HL-60 (cell line): ENCODE measurements around the gene RIPOR2.

Experiments used
- GABPA ChIP-seq: IDR thresholded peaks from 2 replicates; pipeline ENCODE4 v1.6.1; 2012; ENCODE audit warnings: low read depth
- POLR2AphosphoS5 ChIP-seq: IDR thresholded peaks from 2 replicates; pipeline ENCODE4 v1.6.1; 2012; ENCODE audit warnings: low read depth
- REST ChIP-seq: IDR thresholded peaks from 2 replicates; pipeline ENCODE4 v1.6.1; 2012; ENCODE audit warnings: low read depth; ENCODE audit not compliant: insufficient replicate concordance
- SPI1 ChIP-seq: IDR thresholded peaks from 2 replicates; pipeline ENCODE4 v1.6.1; 2012; ENCODE audit warnings: low read depth, mild to moderate bottlenecking, borderline replicate concordance
- TF ChIP-seq, protein P1 (sequence below): IDR thresholded peaks from one replicate; pipeline ENCODE4 v1.5.1; 2011; ENCODE audit warnings: low read length, control low read depth, inconsistent platforms; ENCODE audit not compliant: insufficient read depth

- TF ChIP-seq, protein P1, sequence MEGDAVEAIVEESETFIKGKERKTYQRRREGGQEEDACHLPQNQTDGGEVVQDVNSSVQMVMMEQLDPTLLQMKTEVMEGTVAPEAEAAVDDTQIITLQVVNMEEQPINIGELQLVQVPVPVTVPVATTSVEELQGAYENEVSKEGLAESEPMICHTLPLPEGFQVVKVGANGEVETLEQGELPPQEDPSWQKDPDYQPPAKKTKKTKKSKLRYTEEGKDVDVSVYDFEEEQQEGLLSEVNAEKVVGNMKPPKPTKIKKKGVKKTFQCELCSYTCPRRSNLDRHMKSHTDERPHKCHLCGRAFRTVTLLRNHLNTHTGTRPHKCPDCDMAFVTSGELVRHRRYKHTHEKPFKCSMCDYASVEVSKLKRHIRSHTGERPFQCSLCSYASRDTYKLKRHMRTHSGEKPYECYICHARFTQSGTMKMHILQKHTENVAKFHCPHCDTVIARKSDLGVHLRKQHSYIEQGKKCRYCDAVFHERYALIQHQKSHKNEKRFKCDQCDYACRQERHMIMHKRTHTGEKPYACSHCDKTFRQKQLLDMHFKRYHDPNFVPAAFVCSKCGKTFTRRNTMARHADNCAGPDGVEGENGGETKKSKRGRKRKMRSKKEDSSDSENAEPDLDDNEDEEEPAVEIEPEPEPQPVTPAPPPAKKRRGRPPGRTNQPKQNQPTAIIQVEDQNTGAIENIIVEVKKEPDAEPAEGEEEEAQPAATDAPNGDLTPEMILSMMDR, result no peak
- TF ChIP-seq POLR2AphosphoS5 (no peak), GABPA (no peak), SPI1 (no peak), REST (no peak)
These were observed 4.7 kb upstream of the RIPOR2 start for GRCh38 chr6:24940311-24940917.
